ENCODE measurements around the gene MICU1.
"Not testable (repeated sequence)": the region's sequence is repeated elsewhere in the genome, so short reads cannot be mapped to it uniquely, and the experiment has no call there.

The MICU1 gene

GRCh38 chr10:72435570-72435969 lies 190.3 kb downstream of the MICU1 start:
- DNase-seq (ENCODE audit: low read depth), result no peak

- not testable (repeated sequence) for DNase-seq (ENCODE audit: low read depth)
Measured at GRCh38 chr10:72430936-72431335, 194.9 kb downstream of the MICU1 start.

- no peak for DNase-seq (ENCODE audit: low read depth)
Measured at GRCh38 chr10:72429931-72430330, 195.9 kb downstream of the MICU1 start.

GRCh38 chr10:72426986-72427385 lies 198.9 kb downstream of the MICU1 start:
- no peak for DNase-seq (ENCODE audit: low read depth)

GRCh38 chr10:72425133-72425532 lies 200.7 kb downstream of the MICU1 start:
- DNase-seq (ENCODE audit: low read depth), result peak; percentile 92

GRCh38 chr10:72424561-72424960 lies 201.3 kb downstream of the MICU1 start:
- DNase-seq (ENCODE audit: low read depth), result peak; percentile 13

- DNase-seq (ENCODE audit: low read depth), result no peak
Measured at GRCh38 chr10:72423426-72423825, 202.5 kb downstream of the MICU1 start.

GRCh38 chr10:72421885-72422540 lies 203.9 kb downstream of the MICU1 start:
- DNase-seq (ENCODE audit: low read depth), result no peak

- no peak for DNase-seq (ENCODE audit: low read depth)
Measured at GRCh38 chr10:72419241-72419640, 206.6 kb downstream of the MICU1 start.

- no peak for DNase-seq (ENCODE audit: low read depth)
Measured at GRCh38 chr10:72418679-72419078, 207.2 kb downstream of the MICU1 start.

GRCh38 chr10:72417971-72418370 lies 207.9 kb downstream of the MICU1 start:
- no peak for DNase-seq (ENCODE audit: low read depth)

- DNase-seq (ENCODE audit: low read depth), result no peak
Measured at GRCh38 chr10:72416661-72417060, 209.2 kb downstream of the MICU1 start.

- no peak for DNase-seq (ENCODE audit: low read depth)
Measured at GRCh38 chr10:72414642-72415041, 211.2 kb downstream of the MICU1 start.

GRCh38 chr10:72409167-72409566 lies 216.7 kb downstream of the MICU1 start:
- no peak for DNase-seq (ENCODE audit: low read depth)

- no peak for DNase-seq (ENCODE audit: low read depth)
Measured at GRCh38 chr10:72407927-72408600, 217.8 kb downstream of the MICU1 start.

- no peak for DNase-seq (ENCODE audit: low read depth)
Measured at GRCh38 chr10:72407471-72407870, 218.4 kb downstream of the MICU1 start.

- DNase-seq (ENCODE audit: low read depth), result not testable (repeated sequence)
Measured at GRCh38 chr10:72395581-72395980, 230.3 kb downstream of the MICU1 start.

- DNase-seq (ENCODE audit: low read depth), result no peak
Measured at GRCh38 chr10:72392571-72392970, 233.3 kb downstream of the MICU1 start.

GRCh38 chr10:72390764-72391163 lies 235.1 kb downstream of the MICU1 start:
- no peak for DNase-seq (ENCODE audit: low read depth)

- DNase-seq (ENCODE audit: low read depth), result no peak
Measured at GRCh38 chr10:72389716-72390115, 236.2 kb downstream of the MICU1 start.

GRCh38 chr10:72389014-72389413 lies 236.9 kb downstream of the MICU1 start:
- no peak for DNase-seq (ENCODE audit: low read depth)

GRCh38 chr10:72388062-72388461 lies 237.8 kb downstream of the MICU1 start:
- DNase-seq (ENCODE audit: low read depth), result no peak

- no peak for DNase-seq (ENCODE audit: low read depth)
Measured at GRCh38 chr10:72386916-72387586, 238.8 kb downstream of the MICU1 start.
